HG03571 (cell line): ENCODE data around the gene ENG.
A peak's percentile ranks its signal among the peaks of the same experiment; 100 is the strongest.
"Not testable (repeated sequence)": the region's sequence is repeated elsewhere in the genome, so short reads cannot be mapped to it uniquely, and the experiment has no call there.

Source experiments
- ATAC-seq: cut with Tn5 transposase; IDR thresholded peaks from one replicate; pipeline ENCODE4 v1.9.1; 2021; ENCODE audit not compliant: unreplicated experiment

Gene ENG

DNA sequence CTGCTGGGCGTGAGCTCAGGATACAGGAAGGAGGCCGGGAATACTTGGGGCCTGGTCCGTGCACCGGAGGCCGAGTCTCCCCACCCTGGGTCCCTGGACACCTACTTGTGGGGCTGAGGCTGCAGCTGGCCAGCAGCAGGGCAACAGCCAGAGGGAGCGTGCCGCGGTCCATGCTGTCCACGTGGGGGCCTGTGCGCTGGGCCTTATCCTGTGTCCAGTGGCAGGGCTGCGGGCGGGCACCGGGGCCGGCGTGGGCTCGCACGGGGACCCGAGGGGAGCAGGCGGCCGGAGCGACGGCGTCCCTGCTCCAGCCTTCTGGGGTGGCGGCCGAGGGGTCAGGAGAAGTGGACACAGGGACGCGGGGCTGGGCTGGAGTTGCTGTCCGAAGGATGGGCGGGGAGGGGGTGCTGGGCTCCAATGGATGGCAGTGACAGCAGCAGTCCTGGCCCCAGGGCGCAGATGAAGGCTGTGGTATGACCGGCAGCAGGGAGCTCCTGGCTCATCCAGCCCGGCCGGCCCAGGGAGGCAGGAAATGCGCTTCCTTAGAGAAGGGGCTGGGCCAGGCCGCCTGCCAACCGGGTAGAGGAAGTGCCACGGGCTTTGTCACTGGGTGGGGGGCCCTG lies at the start of gene ENG:
Gene ENG (minus strand): TSS at position 475 of the 623 bp plus-strand sequence. CDS start 303 bp downstream, at position 172.
- ATAC-seq = no peak

- no peak for ATAC-seq
Observed at GRCh38 chr9:127903557-127904475, 49.4 kb upstream of the ENG start.

GRCh38 chr9:127899128-127899943 lies 44.9 kb upstream of the ENG start, which contains the start of gene ST6GALNAC6:
Gene ST6GALNAC6 (minus strand): TSS chr9:127899603. CDS start chr9:127897981, 1,622 bp downstream.
- ATAC-seq = peak; percentile 66

DNA sequence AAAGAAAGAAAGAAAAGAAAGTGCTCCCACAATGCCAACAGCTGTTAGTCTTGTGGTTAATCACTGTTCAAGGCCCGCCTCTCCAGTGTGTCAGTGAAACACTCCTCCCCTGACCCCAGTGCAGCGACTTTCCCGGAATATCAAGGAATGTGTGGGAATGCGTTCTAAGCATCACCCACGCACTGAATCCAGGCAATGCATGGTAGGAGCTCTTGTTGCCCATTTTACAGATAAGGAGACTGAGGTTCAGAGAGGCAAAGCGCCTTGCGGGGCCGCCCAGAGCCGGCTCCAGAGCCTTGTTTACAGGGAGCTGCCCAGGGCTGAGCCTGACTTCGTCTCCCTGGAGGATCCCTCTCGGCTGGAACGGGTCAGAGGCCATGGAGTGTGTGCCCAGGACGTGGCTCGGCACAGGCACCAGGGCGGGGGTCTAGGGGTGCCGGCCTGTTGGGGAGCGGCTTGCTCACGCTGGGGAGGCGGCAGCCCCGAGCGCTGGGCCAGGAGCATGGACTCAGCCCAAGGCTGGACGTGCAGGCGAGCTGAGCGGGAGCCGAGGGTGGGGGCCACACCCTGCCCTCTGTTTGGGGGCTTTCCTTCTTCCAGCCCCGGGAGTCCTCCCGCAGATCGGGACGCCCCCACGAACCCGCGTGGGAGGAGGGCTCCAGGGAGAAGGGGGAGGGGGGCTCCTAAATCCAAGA lies 44.1 kb upstream of the ENG start:
- no peak for ATAC-seq

- no peak for ATAC-seq
Observed at GRCh38 chr9:127897193-127897692, 42.8 kb upstream of the ENG start.

DNA sequence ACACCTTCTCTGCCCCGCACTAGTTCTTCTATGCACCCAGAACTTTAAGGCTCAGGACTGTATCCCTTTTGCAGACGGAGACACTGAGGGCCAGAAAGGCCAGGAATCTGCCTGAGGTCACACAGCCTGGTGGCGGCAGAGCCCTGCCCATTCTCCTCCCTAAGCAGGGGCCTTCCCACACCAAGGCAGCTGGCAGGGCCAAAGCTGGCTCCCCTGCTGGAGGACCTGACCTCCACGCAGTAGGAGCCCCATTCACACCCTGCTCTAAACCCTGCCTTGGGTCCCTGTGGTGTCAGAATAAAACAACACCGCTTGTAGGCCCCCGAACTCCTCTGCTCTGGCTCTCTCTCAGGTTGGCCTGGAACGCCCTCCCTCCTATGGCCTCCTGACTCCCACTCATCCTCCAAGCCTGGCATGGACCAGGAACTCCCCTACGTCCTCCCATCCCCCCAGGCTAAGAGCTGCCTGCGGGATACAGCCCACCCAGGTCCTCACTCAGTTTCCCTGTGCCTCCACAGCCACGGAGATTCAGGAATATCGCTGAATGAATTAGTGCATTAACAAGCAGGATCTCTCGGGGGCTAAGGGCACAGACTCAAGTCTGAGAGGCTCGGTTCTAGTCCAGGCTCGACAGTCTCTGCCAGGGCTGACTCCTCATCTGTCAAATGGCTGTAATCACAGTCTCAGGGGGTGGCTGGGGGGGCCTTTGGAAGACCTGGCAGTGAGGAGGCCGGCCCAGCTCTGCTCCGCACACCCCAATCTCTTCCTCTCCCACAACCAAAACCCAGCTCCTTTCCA lies 42.1 kb upstream of the ENG start:
- no peak for ATAC-seq

- no peak for ATAC-seq
Observed at GRCh38 chr9:127895811-127896210, 41.4 kb upstream of the ENG start.

- ATAC-seq = no peak
Observed at GRCh38 chr9:127893392-127893791, 38.9 kb upstream of the ENG start.

GRCh38 chr9:127892831-127893230 lies 38.4 kb upstream of the ENG start:
- no peak for ATAC-seq

DNA sequence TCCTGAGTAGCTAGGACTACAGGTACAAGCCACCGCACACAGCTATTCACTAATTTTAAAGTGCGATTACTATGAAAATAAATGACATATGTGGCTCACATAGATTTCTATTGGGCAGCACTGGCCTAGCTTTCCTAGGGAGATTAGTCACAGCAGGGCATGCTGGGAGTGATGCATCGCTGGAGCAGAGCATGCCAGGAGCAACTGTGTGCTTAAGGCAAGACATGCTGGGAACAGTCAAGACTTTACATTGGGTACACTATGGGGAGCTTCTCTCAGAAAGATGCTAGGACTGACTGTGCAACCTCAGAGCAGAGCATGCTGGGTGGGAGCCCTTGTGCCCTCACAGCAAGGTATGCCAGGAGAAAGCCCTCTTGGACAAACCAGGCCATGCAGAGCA lies 35.6 kb upstream of the ENG start:
- ATAC-seq = no peak

GRCh38 chr9:127887792-127888191 lies 33.3 kb upstream of the ENG start:
- ATAC-seq = no peak

DNA sequence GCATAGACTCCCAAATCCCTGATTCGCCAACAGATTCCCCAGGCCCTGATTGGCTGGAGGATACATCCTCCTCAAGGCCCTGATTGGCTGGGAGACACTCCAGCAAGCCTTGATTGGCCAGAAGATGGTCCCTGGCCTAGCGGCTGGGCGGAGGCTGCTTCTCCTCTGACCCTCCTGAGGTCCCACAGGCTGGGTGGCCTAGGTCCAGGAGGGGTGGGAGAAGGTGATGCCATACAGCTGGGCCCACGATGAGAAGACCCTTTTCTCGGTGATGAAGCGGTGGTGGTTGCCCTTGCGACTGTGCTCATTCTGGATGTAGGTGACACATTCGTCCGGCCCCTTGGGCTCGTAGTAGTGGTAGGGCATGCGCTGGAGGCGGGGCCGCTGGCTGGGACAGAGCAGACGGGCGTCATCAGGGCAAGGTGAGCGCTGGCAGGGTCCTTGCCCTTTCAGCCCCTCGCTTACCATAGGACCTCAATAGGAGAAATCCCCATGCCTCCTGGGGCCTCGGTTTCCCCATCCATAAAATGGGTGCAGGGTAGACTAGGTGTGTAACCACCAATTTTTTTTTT lies 32.0 kb upstream of the ENG start:
- no peak for ATAC-seq

- no peak for ATAC-seq
Observed at GRCh38 chr9:127885508-127886281, 31.2 kb upstream of the ENG start.

- ATAC-seq = no peak
Observed at GRCh38 chr9:127884976-127885490, 30.6 kb upstream of the ENG start.

GRCh38 chr9:127884427-127884911 lies 30.0 kb upstream of the ENG start:
- ATAC-seq = no peak

DNA sequence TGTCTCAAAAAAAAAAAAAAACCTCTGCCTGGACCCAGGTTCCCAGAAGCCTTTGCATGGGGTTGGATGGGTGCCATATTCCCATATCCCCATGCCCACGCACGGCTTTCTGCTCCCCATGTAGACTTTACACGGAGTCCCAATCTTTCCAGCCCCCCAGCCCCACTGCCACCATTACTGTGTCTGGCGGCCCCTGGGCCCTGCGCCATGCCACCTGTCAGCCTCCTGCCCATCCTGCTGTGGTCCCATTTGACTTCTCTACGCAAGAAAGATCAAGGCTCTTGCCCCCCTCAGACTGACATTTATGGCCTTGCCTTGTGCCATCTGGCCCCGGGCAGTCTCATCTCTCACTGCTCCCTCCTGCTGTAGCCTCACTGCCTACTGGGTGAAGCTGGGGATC lies 29.5 kb upstream of the ENG start:
- no peak for ATAC-seq

DNA sequence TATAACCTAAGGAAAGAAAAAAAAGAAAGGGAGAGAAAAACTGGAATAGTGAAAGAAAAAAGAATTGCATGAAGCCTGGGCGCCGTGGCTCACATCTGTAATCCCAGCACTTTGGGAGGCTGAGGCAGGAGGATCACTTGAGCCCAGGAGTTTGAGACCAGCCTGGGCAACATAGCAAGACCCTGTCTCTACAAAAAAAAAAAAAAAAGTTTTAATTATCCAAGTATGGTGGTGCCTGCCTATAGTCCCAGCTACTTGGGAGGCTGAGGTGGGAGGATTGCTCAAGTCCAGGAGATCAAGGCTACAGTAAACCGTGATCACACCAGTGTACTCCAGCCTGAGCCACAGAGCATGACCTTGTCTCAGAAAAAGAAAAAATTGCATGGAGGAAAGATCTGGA lies 27.3 kb upstream of the ENG start:
- not testable (repeated sequence) for ATAC-seq

DNA sequence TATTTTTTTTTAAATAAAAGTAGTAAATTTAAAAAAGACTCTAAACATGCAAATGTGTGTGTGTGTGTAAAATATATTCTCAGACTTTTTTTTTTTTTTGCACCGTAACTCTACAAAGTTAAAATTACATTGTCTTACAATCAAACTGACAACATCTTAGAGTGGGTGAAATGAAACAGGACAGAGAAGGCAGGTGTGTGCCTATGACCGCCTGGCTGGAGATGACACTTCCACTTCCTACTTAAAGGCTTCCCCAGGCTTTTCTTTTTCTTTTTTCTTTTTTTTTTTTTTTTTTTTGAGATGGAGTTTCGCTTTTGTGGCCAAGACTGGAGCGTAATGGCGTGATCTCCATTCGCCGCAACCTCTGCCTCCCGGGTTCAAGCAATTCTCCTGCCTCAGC lies 25.7 kb upstream of the ENG start:
- no peak for ATAC-seq
